Activated T-helper 1 cell treated with Interleukin-2 at 50 U/mL for 16 hours (primary cell): ENCODE data around the gene MAPK7.
A peak's percentile ranks its signal among the peaks of the same experiment; 100 is the strongest.

ENCODE experiments used
- DNase-seq: peaks from one replicate; pipeline ENCODE4 v3.0.0-alpha.2; 2020; ENCODE audit warnings: low read depth

Gene MAPK7

GRCh38 chr17:19363460-19364035, 14.8 kb upstream of the MAPK7 start:
- no peak for DNase-seq

- DNase-seq = no peak
Measured at GRCh38 chr17:19364699-19365498, 13.4 kb upstream of the MAPK7 start.

- DNase-seq = no peak
Measured at GRCh38 chr17:19365499-19365817, 12.8 kb upstream of the MAPK7 start.

GRCh38 chr17:19365833-19366636, 12.3 kb upstream of the MAPK7 start:
- DNase-seq = no peak

- no peak for DNase-seq
Measured at GRCh38 chr17:19366637-19366972, 11.7 kb upstream of the MAPK7 start.

GRCh38 chr17:19368229-19368628, 10.1 kb upstream of the MAPK7 start:
- DNase-seq = no peak

GRCh38 chr17:19369107-19369778, 9.1 kb upstream of the MAPK7 start:
- DNase-seq = no peak

- no peak for DNase-seq
Measured at GRCh38 chr17:19369846-19370492, 8.3 kb upstream of the MAPK7 start.

GRCh38 chr17:19370493-19370960, 7.8 kb upstream of the MAPK7 start:
- no peak for DNase-seq

GRCh38 chr17:19371259-19372010, 6.9 kb upstream of the MAPK7 start:
- no peak for DNase-seq

- DNase-seq = no peak
Measured at GRCh38 chr17:19372011-19372370, 6.3 kb upstream of the MAPK7 start.

GRCh38 chr17:19372439-19372838, 5.9 kb upstream of the MAPK7 start:
- no peak for DNase-seq

GRCh38 chr17:19372866-19373504, 5.3 kb upstream of the MAPK7 start:
- no peak for DNase-seq

- DNase-seq = no peak
Measured at GRCh38 chr17:19374136-19374535, 4.2 kb upstream of the MAPK7 start.

GRCh38 chr17:19375732-19376131, 2.6 kb upstream of the MAPK7 start:
- DNase-seq = no peak

GRCh38 chr17:19376811-19377210, 1.5 kb upstream of the MAPK7 start:
- no peak for DNase-seq

GRCh38 chr17:19377602-19378415, 489 bp upstream of the MAPK7 start:
- peak; percentile 91 for DNase-seq

GRCh38 chr17:19379361-19380065, 1.2 kb downstream of the MAPK7 start:
- DNase-seq = no peak
